IgD-negative memory B cell (primary cell): Measurements from ENCODE around the gene CDK3. TPM values are rescaled to one million over a fixed set of nuclear protein-coding genes. Genes with fewer than 3 reads are reported as not detected.
"Not testable (repeated sequence)": the region's sequence is repeated elsewhere in the genome, so short reads cannot be mapped to it uniquely, and the experiment has no call there.

Experiments
- H3K27ac Mint-ChIP-seq, 3 donors: one replicate each; pipeline ENCODE4 v1.8.0; 2020 to 2022; ENCODE audit warnings: mild to moderate bottlenecking in 3 of 3, mixed read lengths in 3 of 3, moderate library complexity in 1 of 3
- H3K27me3 Mint-ChIP-seq: one replicate; pipeline ENCODE4 v1.8.0; 2021; ENCODE audit warnings: mixed read lengths
- H3K36me3 Mint-ChIP-seq: one replicate; pipeline ENCODE4 v1.8.0; 2020; ENCODE audit warnings: mild to moderate bottlenecking, mixed read lengths
- H3K4me1 Mint-ChIP-seq, 3 donors: one replicate each; pipeline ENCODE4 v1.8.0; 2020 to 2022; ENCODE audit warnings: mixed read lengths in 3 of 3, mild to moderate bottlenecking in 1 of 3
- H3K4me3 Mint-ChIP-seq, 4 donors: one replicate each; pipeline ENCODE4 v1.8.0; 2020 to 2022; ENCODE audit warnings: mild to moderate bottlenecking in 4 of 4, mixed read lengths in 4 of 4, moderate library complexity in 3 of 4
- H3K9me3 Mint-ChIP-seq, 3 donors: one replicate each; pipeline ENCODE4 v1.8.0; 2020 to 2021; ENCODE audit warnings: mixed read lengths in 3 of 3, mild to moderate bottlenecking in 1 of 3
- polyA plus RNA-seq: library from polyadenylated mRNA; unstranded; fragments of 300-500 nt; fragmentation: Illumina TruSeq; gene quantifications from one replicate; pipeline ENCODE4 v1.2.3, GENCODE V29; 2021

Gene CDK3
- 0.71 TPM for polyA plus RNA-seq

DNA sequence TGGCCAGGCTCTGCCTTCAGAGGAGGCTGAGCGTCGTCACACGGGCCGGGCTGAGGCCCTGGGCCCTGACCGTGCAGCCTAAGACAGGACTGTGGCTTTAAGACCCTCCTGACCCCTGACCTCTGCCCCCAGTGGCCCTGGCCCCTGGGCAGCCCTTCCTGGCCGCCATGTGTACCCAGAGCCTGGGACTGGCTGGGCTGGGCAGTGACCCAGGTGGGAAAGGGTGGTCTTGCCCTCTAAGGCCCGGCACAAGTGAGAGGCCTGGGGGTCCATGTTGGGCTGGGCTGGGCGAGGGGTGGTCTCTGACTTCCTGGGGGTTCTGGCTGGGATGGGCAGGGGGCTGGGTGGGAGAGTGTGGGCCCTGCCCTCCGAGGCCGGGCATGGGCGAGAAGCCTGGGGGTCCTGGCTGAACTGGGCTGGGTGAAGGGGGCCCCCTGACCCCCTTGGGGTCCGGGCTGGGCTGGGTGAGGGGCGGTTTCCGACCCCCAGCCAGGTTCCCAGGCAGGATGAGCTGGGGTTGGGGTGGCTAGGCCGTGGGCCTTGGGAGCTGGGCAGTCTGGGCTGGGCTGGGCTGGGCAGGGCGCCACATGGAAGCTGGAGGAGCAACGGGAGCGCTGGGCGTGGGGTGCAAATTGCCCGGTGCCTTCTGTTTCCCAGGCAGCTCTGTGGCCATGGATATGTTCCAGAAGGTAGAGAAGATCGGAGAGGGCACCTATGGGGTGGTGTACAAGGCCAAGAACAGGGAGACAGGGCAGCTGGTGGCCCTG, at the start of gene CDK3:
TSS of gene CDK3 (plus strand) at position 101 of the 767 bp plus-strand sequence. CDS start at position 672, 571 bp downstream.
- Mint-ChIP-seq H3K36me3 (peaks cover 4% of the 10 kb centered on the region), H3K27ac (no peak within 1 kb of the TSS), H3K4me3 (no peak within 1 kb of the TSS), H3K27me3 (no peaks in the 10 kb centered on the region), H3K4me1 (peaks cover 11 to 15% (median 11%) of the 10 kb centered on the region in 3 donors), H3K9me3 (no peaks in the 10 kb centered on the region)

DNA sequence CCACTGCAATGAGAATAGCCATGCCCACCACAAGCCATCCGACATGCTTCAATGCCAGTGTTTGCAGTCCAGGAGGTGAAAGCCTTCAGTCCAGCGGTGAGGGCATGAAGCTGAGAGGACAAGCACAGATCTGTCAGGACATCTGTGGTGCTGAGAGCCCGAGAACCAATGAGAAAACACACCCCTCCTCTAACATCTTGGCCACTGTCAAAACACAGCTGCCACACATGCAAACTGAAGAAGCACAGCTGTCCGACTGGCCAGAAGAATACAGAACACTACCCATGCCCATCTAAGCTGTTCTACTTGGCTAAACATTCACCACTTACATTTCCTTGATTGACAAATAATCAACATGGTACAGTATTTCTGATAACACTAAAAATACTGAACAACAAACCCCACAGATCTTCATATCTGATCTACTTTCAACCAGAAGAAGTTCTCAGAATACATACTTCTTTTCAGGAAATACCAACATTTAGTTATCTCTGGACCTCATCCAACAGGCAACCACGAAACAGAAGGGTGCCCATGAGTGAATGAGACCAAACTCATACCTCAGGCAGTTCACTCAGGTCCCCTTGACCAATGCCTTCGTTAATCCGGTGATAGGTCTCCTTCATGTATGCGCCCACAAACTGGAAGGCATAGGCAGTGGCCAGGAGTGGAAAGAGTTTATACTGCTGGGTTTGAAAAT, 49.6 kb upstream of the CDK3 start:
- Mint-ChIP-seq H3K4me3 (no peak overlapping the region), H3K27ac (no peak overlapping the region), H3K9me3 (no peaks in the 10 kb centered on the region), H3K27me3 (no peaks in the 10 kb centered on the region), H3K36me3 (peaks cover 3% of the 10 kb centered on the region), H3K4me1 (no peaks in the 10 kb centered on the region)

DNA sequence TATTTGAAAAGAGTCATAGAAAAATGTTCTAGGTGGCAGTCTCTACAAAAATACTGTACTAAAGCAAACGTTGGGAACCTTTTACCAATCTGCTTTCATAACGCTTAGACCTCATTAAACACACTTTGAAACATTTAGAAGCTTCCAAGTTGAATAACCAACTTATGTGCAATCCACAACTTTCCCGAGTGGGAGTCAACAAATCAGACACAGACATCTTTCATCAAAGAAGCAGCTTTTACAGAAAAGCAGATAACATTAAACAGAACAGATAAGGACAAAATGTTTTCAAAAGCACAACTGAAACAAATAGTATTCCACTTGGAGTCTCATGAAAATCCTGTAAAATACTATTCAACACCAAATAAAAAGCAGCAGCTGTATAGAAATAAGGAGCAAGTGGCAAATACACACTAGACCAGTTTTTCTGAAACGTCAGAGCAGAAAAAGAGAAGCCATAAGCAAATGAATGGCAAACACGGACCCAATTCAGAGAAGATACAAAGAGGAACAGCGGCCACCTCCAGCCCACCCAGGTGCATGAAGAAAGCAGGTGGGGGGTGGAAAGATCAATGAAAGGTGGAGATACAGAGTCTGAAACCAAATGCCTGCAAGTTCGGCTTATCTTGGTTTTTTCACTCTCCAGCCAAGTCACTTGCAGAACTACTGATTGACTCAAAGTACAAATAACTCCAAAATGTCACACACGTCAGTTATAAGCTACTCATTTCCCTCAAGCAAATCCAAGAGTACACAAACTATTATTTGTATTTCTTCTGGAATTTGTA, 41.4 kb upstream of the CDK3 start:
- H3K27ac Mint-ChIP-seq: peak overlapping the region in 1 of 3 donors; percentile 75
- H3K9me3 Mint-ChIP-seq: no peaks in the 10 kb centered on the region
- H3K27me3 Mint-ChIP-seq: no peaks in the 10 kb centered on the region
- H3K4me3 Mint-ChIP-seq: no peak overlapping the region
- H3K36me3 Mint-ChIP-seq: no peaks in the 10 kb centered on the region
- peaks cover 0 to 3% (median 0%) of the 10 kb centered on the region in 3 donors for H3K4me1 Mint-ChIP-seq

DNA sequence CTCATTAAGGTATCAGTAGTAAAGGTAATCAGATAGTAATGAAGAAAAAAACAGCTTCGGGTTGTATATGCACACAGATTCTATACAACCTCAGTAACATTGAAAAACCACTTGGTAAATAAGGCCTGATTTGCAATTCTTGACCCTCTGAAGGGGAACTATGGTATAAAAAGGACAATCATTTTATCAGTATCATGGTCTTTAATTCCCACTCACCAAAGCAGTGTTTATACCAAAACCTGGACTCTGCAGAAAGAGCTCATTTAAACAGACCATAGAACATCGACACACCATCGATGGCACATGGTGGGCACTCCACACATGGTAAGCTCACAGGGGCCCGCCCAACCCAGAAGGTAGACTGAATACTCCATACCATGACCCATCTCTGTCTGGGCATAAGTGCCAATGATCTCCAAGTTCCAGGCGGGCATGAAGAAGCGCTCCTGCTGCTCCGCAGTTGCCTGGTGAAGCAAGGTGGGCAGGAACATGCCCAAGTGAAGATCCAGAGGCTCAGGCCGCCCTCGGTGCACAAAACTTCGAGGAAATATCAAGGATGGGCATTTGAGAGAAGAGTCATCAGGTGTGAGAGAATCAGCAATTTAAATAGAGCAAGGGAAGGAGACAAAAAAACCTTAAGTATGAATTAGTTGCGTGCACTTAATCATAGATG, 40.7 kb upstream of the CDK3 start:
- no peak overlapping the region for H3K27ac Mint-ChIP-seq
- no peaks in the 10 kb centered on the region for H3K27me3 Mint-ChIP-seq
- H3K36me3 Mint-ChIP-seq: no peaks in the 10 kb centered on the region
- no peaks in the 10 kb centered on the region for H3K9me3 Mint-ChIP-seq
- no peak overlapping the region for H3K4me3 Mint-ChIP-seq
- peaks cover 0 to 3% (median 2%) of the 10 kb centered on the region in 3 donors for H3K4me1 Mint-ChIP-seq

DNA sequence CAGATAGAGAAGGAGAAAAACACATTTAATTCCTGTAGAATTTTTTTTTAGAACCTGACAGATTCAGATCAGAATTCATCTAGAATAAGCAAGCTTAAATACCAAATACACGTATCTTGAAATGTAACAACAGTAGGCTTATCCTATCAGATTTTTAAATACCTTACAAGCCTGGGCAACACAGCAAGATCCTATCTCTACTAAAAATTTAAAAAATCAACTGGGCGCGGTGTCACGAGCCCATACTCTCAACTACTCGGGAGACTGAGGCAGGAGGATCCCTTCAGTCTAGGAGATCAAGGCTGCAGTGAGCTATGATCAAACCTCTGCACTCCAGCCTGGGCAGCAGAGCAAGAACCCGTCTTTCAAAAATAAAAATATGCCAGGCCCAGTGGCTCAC, 35.2 kb upstream of the CDK3 start:
- no peak overlapping the region for H3K4me3 Mint-ChIP-seq
- peaks cover 6 to 11% (median 6%) of the 10 kb centered on the region in 3 donors for H3K4me1 Mint-ChIP-seq
- no peaks in the 10 kb centered on the region for H3K9me3 Mint-ChIP-seq
- H3K36me3 Mint-ChIP-seq: peaks cover 1% of the 10 kb centered on the region
- H3K27me3 Mint-ChIP-seq: no peaks in the 10 kb centered on the region
- no peak overlapping the region for H3K27ac Mint-ChIP-seq

DNA sequence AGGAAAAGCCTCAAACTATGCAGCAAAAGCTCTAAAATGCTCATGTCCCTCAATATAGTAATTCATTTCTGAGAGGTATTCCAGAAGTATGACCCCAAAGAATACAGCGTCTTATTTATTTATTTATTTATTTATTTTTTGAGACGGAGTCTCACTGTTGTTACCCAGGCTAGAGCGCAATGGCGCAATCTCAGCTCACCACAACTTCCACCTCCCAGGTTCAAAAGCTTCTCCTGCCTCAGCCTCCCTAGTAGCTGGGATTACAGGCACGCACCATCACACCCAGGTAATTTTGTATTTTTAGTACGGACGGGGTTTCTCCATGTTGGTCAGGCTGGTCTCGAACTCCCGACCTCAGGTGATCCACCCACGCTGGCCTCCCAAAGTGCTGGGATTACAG, 31.6 kb upstream of the CDK3 start:
- not testable (repeated sequence) for H3K36me3 Mint-ChIP-seq, H3K27ac Mint-ChIP-seq, H3K4me3 Mint-ChIP-seq, H3K27me3 Mint-ChIP-seq, H3K9me3 Mint-ChIP-seq
- peaks cover 10 to 20% (median 15%) of the 10 kb centered on the region in 3 donors for H3K4me1 Mint-ChIP-seq

DNA sequence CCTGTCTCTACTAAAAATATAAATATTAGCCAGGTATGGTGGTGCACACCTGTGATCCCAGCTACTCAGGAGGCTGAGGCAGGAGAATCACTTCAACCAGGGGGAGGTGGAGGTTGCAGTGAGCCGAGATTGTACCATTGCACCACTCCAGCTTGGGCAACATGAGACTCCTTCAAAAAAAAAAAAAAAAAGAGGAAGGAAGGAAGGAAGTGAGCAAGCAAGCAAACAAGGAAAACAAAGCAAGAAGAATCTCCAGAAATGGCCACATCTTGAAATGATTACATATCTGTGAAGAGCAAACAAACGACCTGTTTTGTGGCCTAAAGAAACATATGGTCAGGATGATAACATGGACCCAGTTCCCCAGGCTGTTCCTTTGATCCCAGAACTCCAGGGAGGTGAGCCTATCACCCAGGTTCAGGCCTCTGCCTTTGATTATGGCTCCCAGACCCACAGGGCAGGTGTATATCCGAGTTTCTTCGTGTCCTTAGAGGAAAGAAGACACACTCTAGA, 30.6 kb upstream of the CDK3 start:
- H3K27me3 Mint-ChIP-seq: no peaks in the 10 kb centered on the region
- H3K9me3 Mint-ChIP-seq: no peaks in the 10 kb centered on the region
- peaks cover 5% of the 10 kb centered on the region for H3K36me3 Mint-ChIP-seq
- H3K4me3 Mint-ChIP-seq: no peak overlapping the region
- H3K27ac Mint-ChIP-seq: peak overlapping the region in 1 of 3 donors; percentile 63
- peaks cover 9 to 20% (median 15%) of the 10 kb centered on the region in 3 donors for H3K4me1 Mint-ChIP-seq

DNA sequence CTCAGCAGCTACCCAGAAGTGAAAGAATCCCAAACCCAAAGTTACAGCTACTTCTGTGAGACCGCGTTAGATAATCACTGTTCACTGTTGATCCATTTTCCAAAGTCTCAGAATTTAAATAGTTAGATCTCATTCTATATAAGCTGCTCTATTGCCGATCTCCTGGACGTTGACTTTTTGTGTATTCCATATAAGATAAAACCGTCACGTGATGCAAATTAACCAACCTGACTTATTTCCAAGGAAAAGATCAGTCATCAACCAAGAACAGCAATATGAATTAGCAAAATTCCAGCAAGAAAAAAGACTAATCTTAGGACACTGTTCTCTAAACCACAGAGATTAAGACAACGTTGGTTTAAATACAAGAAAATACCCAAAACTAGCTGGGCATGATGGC, 30.0 kb upstream of the CDK3 start:
- Mint-ChIP-seq H3K27me3 (no peaks in the 10 kb centered on the region), H3K4me1 (peaks cover 10 to 20% (median 15%) of the 10 kb centered on the region in 3 donors), H3K4me3 (no peak overlapping the region), H3K36me3 (peaks cover 5% of the 10 kb centered on the region), H3K27ac (peak overlapping the region in 1 of 3 donors; percentile 35), H3K9me3 (no peaks in the 10 kb centered on the region)

DNA sequence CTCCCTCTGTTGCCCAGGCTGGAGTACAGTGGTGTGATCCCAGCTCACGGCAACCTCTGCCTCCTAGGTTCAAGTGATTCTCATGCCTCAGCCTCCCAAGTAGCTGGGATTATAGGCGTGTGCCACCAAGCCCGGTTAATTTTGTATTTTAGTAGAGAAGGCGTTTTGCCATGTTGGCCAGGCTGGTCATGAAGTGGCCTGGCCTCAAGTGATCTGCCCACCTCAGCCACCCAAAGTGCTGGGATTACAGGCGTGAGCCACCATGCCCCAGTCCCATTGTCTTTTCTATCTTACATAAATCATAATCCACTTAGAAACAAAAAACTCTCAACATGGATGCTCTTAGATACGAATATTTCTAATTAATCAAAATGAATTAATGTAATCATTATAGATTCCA, 25.5 kb upstream of the CDK3 start:
- not testable (repeated sequence) for H3K27me3 Mint-ChIP-seq, H3K36me3 Mint-ChIP-seq, H3K27ac Mint-ChIP-seq, H3K9me3 Mint-ChIP-seq
- Mint-ChIP-seq H3K4me1 (peaks cover 25 to 28% (median 26%) of the 10 kb centered on the region in 3 donors), H3K4me3 (peak overlapping the region in 2 of 4 donors; percentile 51 to 72)

DNA sequence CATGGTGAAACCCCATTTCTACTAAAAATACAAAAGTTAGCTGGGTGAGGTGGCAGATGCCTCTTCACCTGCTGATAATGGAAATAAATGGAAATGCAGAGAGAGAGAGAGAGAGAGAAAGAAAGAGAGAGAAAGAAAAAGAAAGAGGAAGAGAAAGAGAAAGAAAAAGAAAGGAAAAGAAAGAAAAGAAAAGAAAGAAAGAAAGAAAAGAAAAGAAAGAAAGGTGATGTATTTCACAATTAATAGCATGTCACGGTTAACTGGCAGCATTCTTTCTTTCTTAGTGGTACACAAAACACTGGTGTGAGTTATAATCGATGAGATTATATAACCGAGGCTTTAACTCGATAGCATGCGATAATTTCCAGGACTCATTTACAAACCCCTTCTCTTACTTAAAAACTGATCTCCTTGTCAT, 24.9 kb upstream of the CDK3 start:
- Mint-ChIP-seq H3K36me3 (peaks cover 9% of the 10 kb centered on the region), H3K27me3 (no peaks in the 10 kb centered on the region), H3K4me3 (peak overlapping the region in 2 of 4 donors; percentile 42 to 72), H3K27ac (peak overlapping the region in 2 of 3 donors; percentile 22 to 46), H3K4me1 (peaks cover 23 to 28% (median 25%) of the 10 kb centered on the region in 3 donors), H3K9me3 (no peaks in the 10 kb centered on the region)

DNA sequence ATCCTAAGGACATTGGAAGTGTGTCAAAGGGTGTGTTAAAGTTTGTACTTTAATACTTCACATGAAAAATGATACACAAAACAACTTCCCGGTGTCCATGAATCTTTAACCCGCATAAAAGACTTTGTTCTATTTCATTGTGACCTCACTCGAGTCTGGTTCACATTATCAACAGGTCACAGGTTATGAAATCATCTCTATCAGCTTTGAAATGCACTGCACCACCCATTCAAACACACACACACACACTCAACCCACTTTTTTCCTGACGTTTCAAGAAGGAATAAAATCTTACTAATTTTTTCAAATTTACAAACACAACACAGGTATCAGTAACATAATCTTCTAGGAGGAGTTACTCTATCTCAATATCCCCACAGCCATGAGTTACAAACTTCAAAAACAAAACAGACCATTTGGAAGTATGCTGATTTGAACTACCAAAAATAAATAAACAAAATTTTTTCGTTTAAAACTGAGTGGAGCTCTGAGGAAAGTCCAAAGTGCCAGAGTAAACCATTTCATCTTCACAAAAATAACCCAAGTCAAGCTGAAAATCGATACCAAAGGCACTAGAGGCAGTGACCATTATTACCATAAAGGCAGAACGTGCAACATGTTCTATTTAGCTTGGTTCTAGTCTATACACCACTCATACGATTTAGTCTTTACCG, 24.3 kb upstream of the CDK3 start:
- Mint-ChIP-seq H3K9me3 (no peaks in the 10 kb centered on the region), H3K4me1 (peaks cover 22 to 30% (median 27%) of the 10 kb centered on the region in 3 donors), H3K27ac (peak overlapping the region; percentile 18 to 46 (median 22)), H3K4me3 (peak overlapping the region in 3 of 4 donors; percentile 49 to 72 (median 54)), H3K27me3 (no peaks in the 10 kb centered on the region), H3K36me3 (peaks cover 9% of the 10 kb centered on the region)

DNA sequence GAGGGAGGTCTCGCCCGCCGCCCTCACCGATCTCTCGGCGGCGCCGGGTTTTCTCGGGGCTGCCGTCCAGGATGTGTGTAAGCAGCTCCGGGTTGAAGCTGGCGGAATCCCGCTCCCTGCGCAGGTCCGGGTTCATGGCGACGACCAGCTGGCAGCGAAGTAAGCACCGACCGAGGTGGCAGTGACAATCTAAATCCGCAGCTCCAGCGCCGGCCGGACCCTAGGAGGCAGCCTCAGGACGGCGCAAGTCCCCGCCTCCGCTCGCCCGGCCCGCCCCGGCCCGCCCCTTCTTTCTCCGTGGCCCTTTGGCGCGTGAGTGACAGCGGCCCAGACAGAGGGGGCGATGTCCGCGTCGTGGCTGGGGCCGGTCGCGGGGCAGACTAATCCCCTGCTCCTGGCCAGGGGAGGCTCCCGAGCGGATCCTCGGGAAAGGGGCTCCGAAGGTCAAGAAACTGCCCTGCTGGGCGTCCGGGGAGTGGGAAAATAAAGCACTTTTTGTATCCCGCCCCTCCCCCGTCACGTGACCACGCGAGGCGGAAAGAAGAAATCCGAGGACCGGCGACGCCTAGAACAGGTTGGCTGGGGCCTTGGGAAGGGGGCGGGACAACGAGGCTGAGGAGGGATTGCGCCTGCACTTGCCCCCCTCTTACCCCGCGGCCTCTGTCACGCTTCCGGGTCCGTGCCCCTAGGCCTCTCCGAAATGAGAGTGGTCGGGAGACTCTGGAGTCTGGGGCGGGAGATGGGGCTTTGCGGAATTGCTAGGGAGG, 21.5 kb upstream of the CDK3 start, which contains the start of the genes ACOX1 and TEN1:
TSS of gene ACOX1 (minus strand) at position 229 of the 767 bp plus-strand sequence. CDS start at position 136, 93 bp downstream.
TSS of gene TEN1 (plus strand) at position 303 of the 767 bp plus-strand sequence. CDS start 6,953 bp downstream, outside the sequence.
- Mint-ChIP-seq H3K4me1 (peaks cover 12 to 32% (median 22%) of the 10 kb centered on the region in 3 donors), H3K9me3 (no peaks in the 10 kb centered on the region), H3K4me3 (peak within 1 kb of the TSS; percentile 97 to 100 (median 99)), H3K27ac (peak within 1 kb of the TSS; percentile 98 to 100 (median 99)), H3K27me3 (no peaks in the 10 kb centered on the region), H3K36me3 (peaks cover 7% of the 10 kb centered on the region)

DNA sequence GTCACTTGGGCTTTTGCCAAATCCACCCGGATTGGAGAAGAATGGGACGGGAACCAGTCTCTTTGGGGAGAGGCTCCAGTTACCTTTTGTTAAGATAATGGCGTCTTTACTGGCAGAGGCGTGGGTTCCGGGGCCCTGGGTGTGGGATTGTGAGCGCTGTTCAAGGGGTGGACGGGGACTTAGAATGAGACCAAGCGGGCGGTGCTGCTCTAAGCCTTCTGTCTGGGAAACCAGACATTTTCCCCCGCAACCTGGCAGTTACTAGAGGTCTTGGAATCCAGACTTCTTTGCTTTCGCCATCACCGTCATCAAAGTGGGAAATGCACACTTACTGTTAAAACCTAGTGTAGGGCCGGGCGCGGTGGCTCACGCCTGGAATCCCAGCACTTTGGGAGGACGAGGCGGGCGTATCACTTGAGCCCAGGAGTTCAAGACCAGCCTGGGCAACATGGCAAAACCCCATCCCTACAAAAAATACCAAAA, 20.9 kb upstream of the CDK3 start:
- peak overlapping the region; percentile 97 to 100 (median 99) for H3K4me3 Mint-ChIP-seq

More for the DNA sequence above, 20.9 kb upstream of the CDK3 start:
- Mint-ChIP-seq H3K27me3 (no peaks in the 10 kb centered on the region), H3K27ac (peak overlapping the region; percentile 98 to 100 (median 99)), H3K9me3 (no peaks in the 10 kb centered on the region), H3K4me1 (peaks cover 12 to 32% (median 22%) of the 10 kb centered on the region in 3 donors), H3K36me3 (peaks cover 7% of the 10 kb centered on the region)
